ENCODE results near the gene FCHO1.
"Not testable (repeated sequence)": the region's sequence is repeated elsewhere in the genome, so short reads cannot be mapped to it uniquely, and the experiment has no call there.

Gene FCHO1

GRCh38 chr19:17765069-17765618 is 13.9 kb downstream of the FCHO1 start:
- peak; percentile 91 for DNase-seq

- DNase-seq, result peak; percentile 94
Measured at GRCh38 chr19:17766543-17767131, 15.4 kb downstream of the FCHO1 start.

- DNase-seq, result peak; percentile 79
Measured at GRCh38 chr19:17767559-17767958, 16.3 kb downstream of the FCHO1 start.

GRCh38 chr19:17770613-17771012 is 19.3 kb downstream of the FCHO1 start:
- no peak for DNase-seq

- DNase-seq, result peak; percentile 57
Measured at GRCh38 chr19:17772172-17772571, 20.9 kb downstream of the FCHO1 start.

DNA sequence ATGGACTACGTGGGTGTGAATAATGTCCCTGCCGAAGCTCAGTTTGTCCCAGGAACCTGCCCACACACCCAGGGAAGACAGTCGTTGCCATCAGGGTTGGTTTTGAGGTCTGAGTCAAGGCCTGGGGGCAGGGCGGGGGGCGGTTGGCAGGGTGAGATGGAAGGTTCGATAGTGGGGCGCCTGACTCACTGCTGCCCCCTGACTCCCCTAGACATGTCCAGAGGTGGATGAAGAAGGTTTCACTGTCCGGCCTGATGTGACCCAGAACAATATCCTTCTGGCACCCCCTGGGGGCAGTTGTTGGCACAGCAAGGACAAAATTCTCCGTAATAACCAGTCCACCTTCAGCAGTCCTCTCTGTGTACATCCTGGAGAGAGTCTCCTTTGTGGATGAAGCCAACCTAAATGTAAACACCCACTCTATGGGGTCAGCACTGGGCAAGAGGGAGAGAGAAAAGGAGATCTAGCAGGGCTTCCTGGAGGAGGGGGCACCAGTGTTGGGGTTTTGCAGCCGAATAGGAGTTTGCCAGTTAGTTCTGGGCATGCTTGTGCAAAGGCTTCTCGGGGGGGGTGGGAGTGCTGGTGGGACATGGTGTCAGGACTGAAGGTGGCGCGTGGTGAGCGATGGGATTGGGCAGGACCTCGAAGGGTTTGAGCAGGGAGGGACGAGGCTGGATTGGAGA is 24.1 kb downstream of the FCHO1 start:
- peak; percentile 77 for DNase-seq

DNA sequence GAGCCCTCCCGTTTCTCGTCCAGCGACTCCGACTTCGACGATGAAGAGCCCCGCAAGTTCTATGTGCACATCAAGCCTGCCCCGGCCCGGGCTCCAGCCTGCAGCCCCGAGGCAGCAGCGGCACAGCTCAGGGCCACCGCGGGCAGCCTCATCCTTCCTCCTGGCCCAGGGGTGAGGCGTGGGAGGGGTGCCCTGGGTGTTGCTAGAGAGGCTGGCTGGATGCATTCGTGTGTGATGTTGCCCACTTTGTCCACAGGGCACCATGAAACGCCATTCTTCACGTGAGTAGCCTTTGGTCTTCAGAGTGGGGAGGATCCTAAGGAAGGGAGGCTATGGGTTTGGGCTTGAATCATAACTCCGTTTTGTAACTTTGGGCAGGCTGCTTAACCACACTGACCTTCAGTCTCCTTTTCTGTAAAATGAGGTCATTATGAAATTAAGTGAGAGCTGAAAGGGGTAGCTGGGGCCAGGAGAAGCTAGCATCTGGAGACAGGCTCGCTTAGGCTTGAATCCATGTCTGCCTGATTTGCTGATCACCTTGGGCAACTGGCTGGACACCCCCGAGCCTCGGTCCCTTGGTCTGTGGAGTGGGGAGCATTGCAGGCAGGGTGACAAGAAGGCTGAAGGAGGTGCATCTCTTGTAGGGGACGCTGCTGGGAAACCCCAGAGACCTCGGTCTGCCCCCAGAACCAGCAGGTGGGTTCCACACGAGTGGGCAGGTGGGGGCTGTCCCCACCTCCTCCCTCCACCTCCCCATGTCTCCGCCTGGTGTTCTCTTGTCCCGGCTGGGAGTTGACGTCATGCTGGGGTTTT is 24.9 kb downstream of the FCHO1 start:
- no peak for DNase-seq

DNA sequence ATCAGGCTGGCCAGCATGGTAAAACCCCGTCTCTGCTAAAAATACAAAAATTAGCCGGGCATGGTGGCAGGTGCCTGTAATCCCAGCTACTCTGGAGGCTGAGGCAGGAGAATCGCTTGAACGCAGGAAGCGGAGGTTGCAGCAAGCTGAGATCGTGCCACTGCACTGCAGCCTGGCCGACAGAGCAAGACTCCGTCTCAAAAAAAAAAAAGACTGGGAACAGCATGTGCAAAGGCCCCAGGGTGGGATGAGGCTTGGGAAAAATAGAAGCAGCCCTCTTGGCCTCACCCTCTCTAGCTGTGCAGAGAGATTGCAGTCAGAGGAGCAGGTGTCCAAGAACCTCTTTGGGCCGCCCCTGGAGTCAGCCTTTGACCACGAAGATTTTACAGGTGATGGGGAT is 26.6 kb downstream of the FCHO1 start:
- not testable (repeated sequence) for DNase-seq

DNA sequence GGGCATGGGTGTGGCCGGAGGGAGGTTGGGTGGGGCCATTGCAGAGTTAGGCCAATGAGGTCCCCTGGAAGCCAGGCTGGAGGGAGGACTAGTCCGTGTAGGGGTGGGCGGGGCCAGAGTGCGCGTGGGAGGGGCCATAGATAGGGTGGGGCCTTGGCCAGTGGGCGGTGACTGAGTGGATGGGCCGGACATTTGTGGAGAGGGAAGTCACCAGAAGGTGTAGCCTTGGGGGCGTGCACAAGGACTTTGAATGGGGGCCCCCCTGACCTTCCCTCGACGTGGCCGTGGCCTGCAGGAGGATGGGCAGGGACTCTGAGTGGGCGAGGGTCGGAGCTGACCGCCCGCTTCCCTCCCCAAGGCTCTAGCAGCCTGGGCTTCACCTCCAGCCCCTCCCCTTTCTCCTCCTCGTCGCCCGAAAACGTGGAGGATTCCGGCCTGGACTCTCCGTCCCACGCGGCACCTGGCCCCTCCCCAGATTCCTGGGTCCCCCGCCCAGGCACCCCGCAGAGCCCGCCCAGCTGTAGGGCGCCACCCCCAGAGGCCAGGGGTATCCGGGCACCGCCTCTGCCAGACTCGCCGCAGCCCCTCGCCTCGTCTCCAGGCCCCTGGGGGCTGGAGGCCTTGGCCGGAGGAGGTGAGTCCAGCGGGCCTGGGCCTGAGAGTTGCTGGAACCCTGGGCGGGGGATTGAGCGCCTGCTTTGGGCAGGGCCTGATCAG is 27.1 kb downstream of the FCHO1 start:
- peak; percentile 92 for DNase-seq

- peak; percentile 80 for DNase-seq
Measured at GRCh38 chr19:17778968-17779929, 28.0 kb downstream of the FCHO1 start.

DNA sequence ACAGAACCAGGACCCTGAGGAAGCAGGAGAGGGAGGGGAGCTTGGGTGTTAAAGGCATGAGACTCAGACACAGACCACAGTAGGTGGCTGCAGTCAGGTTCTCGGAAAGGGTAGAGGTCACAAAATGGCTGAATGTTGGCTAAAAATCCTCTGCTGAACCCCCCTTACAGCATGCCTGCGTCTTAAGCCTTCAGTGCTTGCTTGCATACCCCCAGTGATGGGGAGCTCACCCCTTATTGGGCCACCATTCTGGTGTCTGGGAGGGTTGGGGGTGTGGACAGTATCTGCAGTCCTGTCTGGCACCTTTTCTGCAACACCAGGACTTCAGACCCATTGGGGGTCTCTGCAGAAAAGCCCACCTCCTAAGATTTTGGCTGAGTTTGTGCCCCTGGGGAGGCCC is 29.5 kb downstream of the FCHO1 start:
- DNase-seq, result no peak

- not testable (repeated sequence) for DNase-seq
Measured at GRCh38 chr19:17783721-17784120, 32.4 kb downstream of the FCHO1 start.

DNA sequence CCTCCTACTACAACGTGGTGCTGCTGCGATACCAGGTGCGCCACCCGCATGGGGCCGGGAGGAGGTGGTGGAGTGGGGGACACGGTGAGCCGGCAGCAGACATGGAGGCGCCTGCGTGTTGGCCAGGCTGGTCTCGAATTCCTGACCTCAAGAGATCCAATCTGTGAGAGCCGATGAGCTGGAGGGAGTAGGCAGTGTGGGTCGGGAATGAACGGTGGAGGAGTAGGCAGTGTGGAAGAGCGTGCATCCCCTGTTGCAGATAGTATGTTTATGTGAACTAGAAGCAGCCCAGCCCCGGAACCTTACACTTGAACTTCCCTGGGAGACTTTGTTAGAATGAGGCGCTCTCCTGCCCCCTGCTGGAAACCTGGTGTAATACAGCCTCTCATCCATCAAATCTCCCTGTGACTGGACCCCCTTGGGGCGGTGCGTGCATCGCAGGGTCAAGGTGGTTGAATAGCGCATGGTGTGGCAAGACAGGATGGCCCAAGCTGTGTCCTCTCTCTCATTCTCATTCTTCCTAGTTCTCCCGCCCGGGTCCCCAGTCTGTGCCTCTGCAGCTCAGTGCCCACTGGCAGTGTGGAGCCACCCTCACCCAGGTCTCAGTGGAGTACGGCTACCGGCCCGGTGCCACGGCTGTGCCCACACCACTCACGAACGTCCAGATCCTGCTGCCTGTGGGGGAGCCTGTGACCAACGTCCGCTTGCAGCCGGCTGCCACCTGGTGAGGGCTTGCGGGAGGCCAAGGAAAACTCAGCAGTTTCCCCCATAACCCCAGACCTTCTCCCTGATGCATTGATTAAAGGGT is 33.1 kb downstream of the FCHO1 start:
- DNase-seq, result peak; percentile 91

GRCh38 chr19:17787274-17787913 is 36.1 kb downstream of the FCHO1 start:
- DNase-seq, result no peak

DNA sequence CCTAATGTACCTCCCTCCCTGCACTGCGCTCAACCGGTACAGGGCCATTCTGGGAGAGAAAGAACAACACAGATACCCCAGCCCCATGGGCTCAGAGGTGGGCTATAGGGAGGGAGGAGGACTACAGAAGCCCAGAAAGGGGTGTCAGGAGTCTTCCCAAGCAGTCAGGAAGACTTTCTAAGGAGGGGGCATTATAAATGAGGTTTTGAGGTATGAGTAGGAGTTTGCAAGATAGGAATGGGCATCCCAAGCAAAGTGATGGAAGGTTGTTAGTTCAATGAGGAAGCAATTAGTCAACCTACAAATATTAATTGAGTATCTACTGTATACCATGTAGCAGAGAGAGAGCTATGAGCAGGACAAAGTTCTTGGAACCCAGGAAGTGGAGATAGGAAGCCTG is 37.4 kb downstream of the FCHO1 start:
- DNase-seq, result no peak

GRCh38 chr19:17790059-17790780 is 38.9 kb downstream of the FCHO1 start:
- no peak for DNase-seq

DNA sequence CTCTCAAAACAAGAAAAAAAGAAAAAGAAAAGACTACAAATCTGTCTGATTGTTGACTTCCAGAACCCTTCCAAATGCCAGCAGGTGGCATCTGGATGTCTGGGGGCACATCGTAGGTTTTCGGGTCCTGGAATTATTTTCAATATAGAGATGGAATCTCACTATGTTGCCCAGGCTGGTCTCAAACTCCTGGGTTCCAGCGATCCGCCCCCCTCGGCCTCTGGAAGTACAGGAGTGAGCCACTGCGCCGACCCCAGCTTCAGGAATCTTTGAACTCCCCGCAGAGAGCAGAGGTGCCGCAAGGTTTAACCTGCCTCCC is 43.1 kb downstream of the FCHO1 start:
- no peak for DNase-seq

GRCh38 chr19:17794731-17795494 is 43.6 kb downstream of the FCHO1 start, which contains the start of gene B3GNT3:
B3GNT3 (plus strand) TSS chr19:17795138; CDS start chr19:17807808, 12,670 bp downstream.
- DNase-seq, result peak; percentile 43

DNA sequence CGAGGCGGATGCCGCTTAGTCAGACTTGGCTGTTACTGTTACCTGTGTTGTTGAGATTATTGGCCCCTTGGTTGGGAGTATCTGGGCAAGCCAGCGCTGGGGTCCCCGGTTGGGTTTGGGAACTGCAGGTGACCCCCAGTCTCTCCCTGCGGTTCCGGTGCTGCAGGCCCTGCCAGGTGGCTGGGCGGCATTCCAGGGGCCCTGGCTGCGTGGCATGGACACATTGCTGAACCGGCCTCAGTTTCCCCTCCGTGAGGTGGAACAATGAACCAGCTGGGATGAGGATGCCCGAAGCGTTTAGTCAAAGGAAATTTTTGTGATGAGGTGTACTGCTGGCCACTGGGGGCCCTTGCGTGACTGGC is 44.2 kb downstream of the FCHO1 start:
- DNase-seq, result no peak

All from hematopoietic multipotent progenitor cell treated with erythropoietin and hydrocortisone succinate and interleukin-3 and kit ligand, for 4 days (in vitro differentiated cells).